ENCODE results near the gene ZNF606. TPM values are rescaled to one million over a fixed set of nuclear protein-coding genes. Genes with fewer than 3 reads are reported as not detected.
A peak's percentile ranks its signal among the peaks of the same experiment; 100 is the strongest.

The ZNF606 gene
- total and polyA plus RNA-seq, 10 of the 15 experiments (the other 5 are each of a cell fraction or from before 2014, with no cell fraction given) = 2.2 to 10.6 (median 7.6) TPM

DNA sequence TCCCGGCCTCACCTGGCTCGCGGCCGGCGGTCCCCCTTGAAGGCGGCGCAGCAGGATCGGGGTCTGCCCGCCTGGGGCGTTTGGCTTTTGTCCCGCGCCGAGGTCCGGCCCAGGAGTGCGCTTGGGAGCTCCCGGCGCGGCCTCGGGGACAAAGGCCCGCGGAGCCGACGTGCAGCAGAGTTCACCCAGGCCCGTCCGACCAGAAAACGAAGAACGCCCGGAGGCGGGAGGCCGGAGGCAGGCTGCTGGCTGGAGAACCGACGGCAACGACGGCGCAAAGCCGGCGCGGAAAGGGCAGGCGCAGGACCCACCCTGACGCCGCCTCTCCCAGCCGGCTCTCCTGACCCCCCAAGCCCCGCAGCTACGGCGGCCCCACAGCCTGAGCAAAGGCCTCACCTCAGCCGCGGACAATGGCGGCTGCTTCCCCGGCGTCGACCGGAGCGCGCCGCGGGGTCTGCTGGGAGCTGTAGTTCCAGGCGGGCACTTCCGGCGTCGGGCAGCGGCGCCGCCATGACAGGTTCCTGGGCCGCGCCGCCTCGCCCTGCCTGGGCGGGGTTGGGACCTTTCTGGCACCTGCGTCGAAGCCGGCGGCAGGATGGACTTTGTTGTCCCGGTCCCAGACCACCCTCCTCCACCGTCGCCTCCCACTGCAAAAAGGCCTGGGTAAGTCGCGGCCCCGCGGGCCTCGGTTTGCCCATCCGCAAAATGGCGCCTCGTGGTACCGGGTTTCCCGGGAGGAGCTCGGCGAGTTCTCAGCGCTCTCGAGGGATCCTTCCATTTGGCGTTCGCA lies at the start of gene ZNF606 (continued):
- TF ChIP-seq, protein P1, sequence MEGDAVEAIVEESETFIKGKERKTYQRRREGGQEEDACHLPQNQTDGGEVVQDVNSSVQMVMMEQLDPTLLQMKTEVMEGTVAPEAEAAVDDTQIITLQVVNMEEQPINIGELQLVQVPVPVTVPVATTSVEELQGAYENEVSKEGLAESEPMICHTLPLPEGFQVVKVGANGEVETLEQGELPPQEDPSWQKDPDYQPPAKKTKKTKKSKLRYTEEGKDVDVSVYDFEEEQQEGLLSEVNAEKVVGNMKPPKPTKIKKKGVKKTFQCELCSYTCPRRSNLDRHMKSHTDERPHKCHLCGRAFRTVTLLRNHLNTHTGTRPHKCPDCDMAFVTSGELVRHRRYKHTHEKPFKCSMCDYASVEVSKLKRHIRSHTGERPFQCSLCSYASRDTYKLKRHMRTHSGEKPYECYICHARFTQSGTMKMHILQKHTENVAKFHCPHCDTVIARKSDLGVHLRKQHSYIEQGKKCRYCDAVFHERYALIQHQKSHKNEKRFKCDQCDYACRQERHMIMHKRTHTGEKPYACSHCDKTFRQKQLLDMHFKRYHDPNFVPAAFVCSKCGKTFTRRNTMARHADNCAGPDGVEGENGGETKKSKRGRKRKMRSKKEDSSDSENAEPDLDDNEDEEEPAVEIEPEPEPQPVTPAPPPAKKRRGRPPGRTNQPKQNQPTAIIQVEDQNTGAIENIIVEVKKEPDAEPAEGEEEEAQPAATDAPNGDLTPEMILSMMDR (IDR thresholded peaks at IDR 0.05 in 2 of 3, conservative IDR thresholded peaks at IDR 0.05 in 1 of 3; ENCODE audit: control insufficient read depth in 2 of 3, extremely low read depth in 1 of 3, insufficient read depth in 1 of 3, low read depth in 3 of 3, low read length in 3 of 3) = no peak
- TF ChIP-seq PAX5 (IDR thresholded peaks at IDR 0.05; ENCODE audit: borderline replicate concordance, low read depth, low read length) (no peak), EZH2 (IDR thresholded peaks at IDR 0.05; ENCODE audit: borderline replicate concordance, control insufficient read depth, low read depth, low read length) (no peak), RUNX3 (IDR thresholded peaks at IDR 0.05; ENCODE audit: low read length) (peak; percentile 37), ZNF24 (IDR thresholded peaks at IDR 0.05) (peak; percentile 3; the same call in 1 of the 2 replicates), SREBF1 (IDR thresholded peaks at IDR 0.05; ENCODE audit: low read length) (peak; percentile 49; the same call in 1 of the 2 replicates), TAF1 (IDR thresholded peaks at IDR 0.05; ENCODE audit: borderline replicate concordance, low read depth, low read length) (peak; percentile 55; the same call in 1 of the 2 replicates), BCL11A (IDR thresholded peaks at IDR 0.05; ENCODE audit: low read depth, low read length) (no peak), YY1 (IDR thresholded peaks at IDR 0.05; ENCODE audit: low read depth, low read length) (peak; percentile 98), SMARCA5 (IDR thresholded peaks at IDR 0.05) (0 out of 2 replicates have a peak, but pooled peaks have one; percentile 69), NBN (IDR thresholded peaks at IDR 0.05) (0 out of 2 replicates have a peak, but pooled peaks have one; percentile 59), BRCA1 (IDR thresholded peaks at IDR 0.05; ENCODE audit: low read depth, low read length) (no peak), HCFC1 (IDR thresholded peaks at IDR 0.05; ENCODE audit: low read length) (peak; percentile 90), ETV6 (conservative IDR thresholded peaks at IDR 0.05 in 1 of 2, IDR thresholded peaks at IDR 0.05 in 1 of 2; ENCODE audit: borderline replicate concordance in 1 of 2, low read depth in 1 of 2) (no peak), NR2C1 (IDR thresholded peaks at IDR 0.05) (peak; percentile 75), CREM (IDR thresholded peaks at IDR 0.05; ENCODE audit: low read depth) (peak; percentile 70), RCOR1 (conservative IDR thresholded peaks at IDR 0.05; ENCODE audit: low read depth, low read length) (no peak), POLR2AphosphoS5 (IDR thresholded peaks at IDR 0.05; ENCODE audit: low read length) (peak; percentile 91)
- TF ChIP-seq, protein P2, sequence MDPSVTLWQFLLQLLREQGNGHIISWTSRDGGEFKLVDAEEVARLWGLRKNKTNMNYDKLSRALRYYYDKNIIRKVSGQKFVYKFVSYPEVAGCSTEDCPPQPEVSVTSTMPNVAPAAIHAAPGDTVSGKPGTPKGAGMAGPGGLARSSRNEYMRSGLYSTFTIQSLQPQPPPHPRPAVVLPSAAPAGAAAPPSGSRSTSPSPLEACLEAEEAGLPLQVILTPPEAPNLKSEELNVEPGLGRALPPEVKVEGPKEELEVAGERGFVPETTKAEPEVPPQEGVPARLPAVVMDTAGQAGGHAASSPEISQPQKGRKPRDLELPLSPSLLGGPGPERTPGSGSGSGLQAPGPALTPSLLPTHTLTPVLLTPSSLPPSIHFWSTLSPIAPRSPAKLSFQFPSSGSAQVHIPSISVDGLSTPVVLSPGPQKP (IDR thresholded peaks at IDR 0.05; ENCODE audit: low read depth, low read length) = peak; percentile 79
- TF ChIP-seq, protein P3, sequence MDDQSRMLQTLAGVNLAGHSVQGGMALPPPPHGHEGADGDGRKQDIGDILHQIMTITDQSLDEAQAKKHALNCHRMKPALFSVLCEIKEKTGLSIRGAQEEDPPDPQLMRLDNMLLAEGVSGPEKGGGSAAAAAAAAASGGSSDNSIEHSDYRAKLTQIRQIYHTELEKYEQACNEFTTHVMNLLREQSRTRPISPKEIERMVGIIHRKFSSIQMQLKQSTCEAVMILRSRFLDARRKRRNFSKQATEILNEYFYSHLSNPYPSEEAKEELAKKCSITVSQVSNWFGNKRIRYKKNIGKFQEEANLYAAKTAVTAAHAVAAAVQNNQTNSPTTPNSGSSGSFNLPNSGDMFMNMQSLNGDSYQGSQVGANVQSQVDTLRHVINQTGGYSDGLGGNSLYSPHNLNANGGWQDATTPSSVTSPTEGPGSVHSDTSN (IDR thresholded peaks at IDR 0.05; ENCODE audit: insufficient replicate concordance, low read depth, low read length) = no peak
- TF ChIP-seq, protein P4, sequence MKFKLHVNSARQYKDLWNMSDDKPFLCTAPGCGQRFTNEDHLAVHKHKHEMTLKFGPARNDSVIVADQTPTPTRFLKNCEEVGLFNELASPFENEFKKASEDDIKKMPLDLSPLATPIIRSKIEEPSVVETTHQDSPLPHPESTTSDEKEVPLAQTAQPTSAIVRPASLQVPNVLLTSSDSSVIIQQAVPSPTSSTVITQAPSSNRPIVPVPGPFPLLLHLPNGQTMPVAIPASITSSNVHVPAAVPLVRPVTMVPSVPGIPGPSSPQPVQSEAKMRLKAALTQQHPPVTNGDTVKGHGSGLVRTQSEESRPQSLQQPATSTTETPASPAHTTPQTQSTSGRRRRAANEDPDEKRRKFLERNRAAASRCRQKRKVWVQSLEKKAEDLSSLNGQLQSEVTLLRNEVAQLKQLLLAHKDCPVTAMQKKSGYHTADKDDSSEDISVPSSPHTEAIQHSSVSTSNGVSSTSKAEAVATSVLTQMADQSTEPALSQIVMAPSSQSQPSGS (IDR thresholded peaks at IDR 0.05; ENCODE audit: low read length) = no peak

All from GM12878 (cell line).